Common myeloid progenitor, CD34-positive (primary cell): ENCODE results near the gene CITED2.
A peak's percentile ranks its signal among the peaks of the same experiment; 100 is the strongest.

ENCODE experiments used
- CTCF ChIA-PET: fragments of 350-600 bp; sonication (Branson Sonifier 250); formaldehyde crosslinking; loops from one replicate; lab custom pipeline; 2021; ENCODE audit warnings: antibody characterized with exemption; lab: Charles Lee
- POLR2A ChIA-PET: fragments of 350-600 bp; sonication (Branson Sonifier 250); formaldehyde crosslinking; loops from one replicate; lab custom pipeline; 2021; ENCODE audit warnings: antibody characterized with exemption; lab: Charles Lee
- DNase-seq, 3 donors: peaks; one replicate each; pipeline versions ENCODE4 v3.0.0 to v3.0.0-alpha.2; 2013
- H3K27ac ChIP-seq, 2 experiments: 1 replicate in 1 of 2; 2 replicates in 1 of 2; pipeline ENCODE4 v1.7.0; 2013; ENCODE audit warnings: inconsistent platforms in 2 of 2, low read length in 2 of 2, mild to moderate bottlenecking in 2 of 2, low read depth in 1 of 2, moderate library complexity in 1 of 2; ENCODE audit not compliant: severe bottlenecking in 2 of 2, insufficient read depth in 1 of 2, poor library complexity in 1 of 2
- H3K27me3 ChIP-seq, 5 experiments: replicated peaks in 2 of 5; 1 replicate in 3 of 5; 2 replicates in 2 of 5; pipeline versions ENCODE4 v1.6.1 to v1.7.0; 2013; ENCODE audit warnings: low read length in 4 of 5, mild to moderate bottlenecking in 2 of 5, moderate library complexity in 2 of 5, inconsistent platforms in 1 of 5; ENCODE audit not compliant: insufficient read depth in 5 of 5, control insufficient read depth in 4 of 5
- H3K36me3 ChIP-seq, 4 experiments: 1 replicate in 2 of 4; 2 replicates in 2 of 4; pipeline versions ENCODE4 v1.6.1 to v1.7.0; 2013; ENCODE audit warnings: low read length in 3 of 4, control low read depth in 1 of 4, mild to moderate bottlenecking in 1 of 4; ENCODE audit not compliant: control insufficient read depth in 4 of 4, insufficient read depth in 4 of 4
- H3K4me1 ChIP-seq, 4 experiments: 1 replicate in 3 of 4; 2 replicates in 1 of 4; pipeline versions ENCODE4 v1.6.1 to v1.7.1; 2013; ENCODE audit warnings: low read length in 3 of 4, mild to moderate bottlenecking in 3 of 4, control low read depth in 1 of 4, inconsistent platforms in 1 of 4, moderate library complexity in 1 of 4; ENCODE audit not compliant: control insufficient read depth in 4 of 4, insufficient read depth in 4 of 4; ENCODE audit errors: control extremely low read depth in 1 of 4
- H3K4me3 ChIP-seq, 7 experiments: 1 replicate in 4 of 7; 2 replicates in 3 of 7; pipeline versions ENCODE4 v1.5.1 to v1.7.0; 2013; ENCODE audit warnings: mild to moderate bottlenecking in 7 of 7, low read length in 6 of 7, moderate library complexity in 6 of 7, inconsistent platforms in 2 of 7, low read depth in 2 of 7, control low read depth in 1 of 7; ENCODE audit not compliant: insufficient read depth in 4 of 7, control insufficient read depth in 1 of 7; ENCODE audit errors: extremely low read depth in 1 of 7
- H3K9me3 ChIP-seq, 5 experiments: 1 replicate in 4 of 5; 2 replicates in 1 of 5; pipeline versions ENCODE4 v1.6.1 to v1.7.1; 2013; ENCODE audit warnings: low read length in 4 of 5, mild to moderate bottlenecking in 2 of 5, inconsistent platforms in 1 of 5, low read depth in 1 of 5, moderate library complexity in 1 of 5; ENCODE audit not compliant: control insufficient read depth in 4 of 5, insufficient read depth in 2 of 5; ENCODE audit errors: control extremely low read depth in 1 of 5
- WGBS: methylation state at CpG from one replicate; pipeline ENCODE4 v1.1.5; 2013; ENCODE audit not compliant: insufficient coverage; 5-methylcytosine and 5-hydroxymethylcytosine counted together

Gene CITED2

GRCh38 chr6:139395371-139395770 is 20.9 kb upstream of the CITED2 start:
- no CpG with 5 or more reads among the region's 1 CpG for WGBS
- Histone ChIP-seq H3K9me3 (no peaks in the 10 kb centered on the region), H3K4me1 (peaks cover 0 to 18% (median 5%) of the 10 kb centered on the region in 4 experiments), H3K36me3 (no peaks in the 10 kb centered on the region), H3K27me3 (no peaks in the 10 kb centered on the region), H3K27ac (no peak overlapping the region), H3K4me3 (no peak overlapping the region)
- ChIA-PET POLR2A (no interaction called here), CTCF (interaction anchor here (1.4 kb wide), 1 partner anchor 15 kb away, joined by 5 read pairs; no protein-coding TSS in a partner anchor)
- DNase-seq = no peak

GRCh38 chr6:139394027-139394649 is 19.7 kb upstream of the CITED2 start:
- WGBS = no CpG with 5 or more reads among the region's 1 CpG
- Histone ChIP-seq H3K36me3 (no peaks in the 10 kb centered on the region), H3K27me3 (no peaks in the 10 kb centered on the region), H3K4me3 (no peak overlapping the region), H3K9me3 (no peaks in the 10 kb centered on the region), H3K27ac (no peak overlapping the region), H3K4me1 (peaks cover 0 to 18% (median 5%) of the 10 kb centered on the region in 4 experiments)
- POLR2A ChIA-PET = no interaction called here
- peak in 1 of 3 donors; percentile 44 for DNase-seq
- CTCF ChIA-PET = interaction anchor here (0.7 to 1.4 kb wide), 2 partner anchors 14 to 39 kb away, joined by 3 to 5 read pairs; no protein-coding TSS in a partner anchor

GRCh38 chr6:139392794-139393193 is 18.3 kb upstream of the CITED2 start:
- CTCF ChIA-PET = no interaction called here
- WGBS = no CpG with 5 or more reads among the region's 1 CpG

GRCh38 chr6:139391709-139392108 is 17.3 kb upstream of the CITED2 start:
- ChIA-PET CTCF (no interaction called here), POLR2A (no interaction called here)
- WGBS = 100% methylated on average over 3 of the region's 3 CpGs
- Histone ChIP-seq H3K9me3 (no peaks in the 10 kb centered on the region), H3K4me3 (no peak overlapping the region), H3K4me1 (peaks cover 0 to 18% (median 5%) of the 10 kb centered on the region in 4 experiments), H3K27me3 (no peaks in the 10 kb centered on the region), H3K36me3 (no peaks in the 10 kb centered on the region), H3K27ac (no peak overlapping the region)
- no peak for DNase-seq

More at GRCh38 chr6:139392794-139393193, 18.3 kb upstream of the CITED2 start:
- Histone ChIP-seq H3K27me3 (no peaks in the 10 kb centered on the region), H3K36me3 (no peaks in the 10 kb centered on the region), H3K4me1 (peaks cover 0 to 18% (median 5%) of the 10 kb centered on the region in 4 experiments), H3K4me3 (no peak overlapping the region), H3K9me3 (no peaks in the 10 kb centered on the region), H3K27ac (no peak overlapping the region)
- DNase-seq = no peak
- POLR2A ChIA-PET = no interaction called here

- ChIA-PET POLR2A (no interaction called here), CTCF (interaction anchor here (1.2 kb wide), 1 partner anchor 9 kb away, joined by 3 read pairs; no protein-coding TSS in a partner anchor)
- no peaks in the 10 kb centered on the region for H3K36me3 ChIP-seq
- WGBS = 100% methylated on average over 2 of the region's 2 CpGs
- H3K4me1 ChIP-seq = peaks cover 0 to 9% (median under 1%) of the 10 kb centered on the region in 4 experiments
- H3K27me3 ChIP-seq = no peaks in the 10 kb centered on the region
- H3K4me3 ChIP-seq = no peak overlapping the region
- no peaks in the 10 kb centered on the region for H3K9me3 ChIP-seq
- H3K27ac ChIP-seq = no peak overlapping the region
- DNase-seq = no peak
Observed at GRCh38 chr6:139390447-139390846, 16.0 kb upstream of the CITED2 start.

- CTCF ChIA-PET = no interaction called here
- H3K27ac ChIP-seq = no peak overlapping the region
- 71% methylated on average over 1 of the region's 2 CpGs for WGBS
Observed at GRCh38 chr6:139388384-139388783, 13.9 kb upstream of the CITED2 start.

GRCh38 chr6:139386404-139386803 is 12.0 kb upstream of the CITED2 start:
- Histone ChIP-seq H3K9me3 (no peaks in the 10 kb centered on the region), H3K4me1 (no peaks in the 10 kb centered on the region), H3K27me3 (no peaks in the 10 kb centered on the region), H3K27ac (no peak overlapping the region), H3K36me3 (no peaks in the 10 kb centered on the region), H3K4me3 (no peak overlapping the region)
- no peak for DNase-seq
- ChIA-PET POLR2A (interaction anchor here (0.6 kb wide), 1 partner anchor 13 kb away, joined by 4 read pairs; no protein-coding TSS in a partner anchor), CTCF (no interaction called here)
- WGBS = 94% methylated on average over 3 of the region's 3 CpGs

More at GRCh38 chr6:139388384-139388783, 13.9 kb upstream of the CITED2 start:
- Histone ChIP-seq H3K9me3 (no peaks in the 10 kb centered on the region), H3K36me3 (no peaks in the 10 kb centered on the region), H3K4me3 (no peak overlapping the region), H3K27me3 (no peaks in the 10 kb centered on the region), H3K4me1 (peaks cover 0 to 4% (median 0%) of the 10 kb centered on the region in 4 experiments)
- DNase-seq = no peak
- POLR2A ChIA-PET = no interaction called here
